GM12878 (cell line): ENCODE measurements around the gene MMP20. TPM values are rescaled to one million over a fixed set of nuclear protein-coding genes. Genes with fewer than 3 reads are reported as not detected.

Experiments
- ATAC-seq: fragments of 200-7000 bp; cut with Tn5 transposase; 3 replicates; pipeline ENCODE4 v1.9.1; 2020; ENCODE audit warnings: mild to moderate bottlenecking, moderate library complexity
- BruUV-seq: library from RNA; stranded (reverse); fragments of 400-500 nt; replicated peaks from 2 replicates; lab custom pipeline; 2021; lab: Mats Ljungman, UMichigan
- CTCF ChIA-PET: fragments of 300-600 bp; sonication (Branson Sonifier 250); formaldehyde crosslinking; extraction: SDS; loops from one replicate; lab custom pipeline; 2021; ENCODE audit warnings: inconsistent platforms; lab: Yijun Ruan, JAX
- POLR2A ChIA-PET: fragments of 350-600 bp; formaldehyde crosslinking; extraction: SDS; loops from one replicate; lab custom pipeline; 2021; ENCODE audit warnings: inconsistent platforms; lab: Charles Lee
- RAD21 ChIA-PET: fragments of 300-600 bp; sonication (Branson Sonifier 250); formaldehyde crosslinking; loops from one replicate; lab custom pipeline; 2023; ENCODE audit warnings: antibody characterized with exemption; ENCODE audit not compliant: unreplicated experiment; lab: Charles Lee
- SMC1A ChIA-PET: fragments of 300-600 bp; sonication (Branson Sonifier 250); formaldehyde crosslinking; loops from one replicate; lab custom pipeline; 2023; ENCODE audit not compliant: unreplicated experiment, uncharacterized antibody; lab: Charles Lee
- DNase-seq: peaks from one replicate; pipeline ENCODE4 v3.0.0-alpha.2; 2011; ENCODE audit warnings: low read depth, low spot score
- FAIRE-seq: peaks from 3 replicates; lab custom pipeline; 2011; peaks lifted over from hg19 to GRCh38; lab: Jason Lieb, UNC
- H2AFZ ChIP-seq: 2 replicates; pipeline ENCODE4 v1.6.0; 2011; ENCODE audit warnings: low read depth, low read length, control low read depth; ENCODE audit not compliant: control insufficient read depth
- H3K27ac ChIP-seq: 2 replicates; pipeline ENCODE4 v1.5.1; 2011; ENCODE audit warnings: control low read depth; ENCODE audit not compliant: control insufficient read depth, insufficient read depth
- H3K27me3 ChIP-seq, 2 experiments: replicated peaks in 1 of 2; 2 replicates each; pipeline versions ENCODE4 v1.6.0 to v1.6.1; 2011; ENCODE audit warnings: low read length in 1 of 2; ENCODE audit not compliant: control insufficient read depth in 2 of 2, insufficient read depth in 2 of 2
- H3K36me3 ChIP-seq, 2 experiments: 2 replicates each; pipeline ENCODE4 v1.5.1; 2011; ENCODE audit warnings: low read length in 1 of 2; ENCODE audit not compliant: control insufficient read depth in 2 of 2, insufficient read depth in 2 of 2
- H3K4me1 ChIP-seq: 2 replicates; pipeline ENCODE4 v1.6.1; 2011; ENCODE audit warnings: mild to moderate bottlenecking, low read length, moderate library complexity, mixed read lengths; ENCODE audit not compliant: control insufficient read depth, insufficient read depth
- H3K4me2 ChIP-seq: 2 replicates; pipeline ENCODE4 v1.6.0; 2011; ENCODE audit warnings: control low read depth; ENCODE audit not compliant: control insufficient read depth, insufficient read depth
- H3K4me3 ChIP-seq: fragments of 200-600 bp; sonication (generic); 2 replicates; pipeline ENCODE4 v1.5.1; 2016
- H3K79me2 ChIP-seq: 2 replicates; pipeline ENCODE4 v1.6.0; 2011; ENCODE audit warnings: low read length; ENCODE audit not compliant: control insufficient read depth, insufficient read depth
- H3K9ac ChIP-seq: 2 replicates; pipeline ENCODE4 v1.8.0; 2011; ENCODE audit warnings: low read length, control low read depth, mixed read lengths; ENCODE audit not compliant: control insufficient read depth, insufficient read depth
- H3K9me3 ChIP-seq: replicated peaks from 3 replicates; pipeline ENCODE4 v1.5.1; 2011; ENCODE audit warnings: mild to moderate bottlenecking, low read length; ENCODE audit not compliant: control insufficient read depth, insufficient read depth
- H4K20me1 ChIP-seq: 2 replicates; pipeline ENCODE4 v1.6.0; 2011; ENCODE audit not compliant: control insufficient read depth, insufficient read depth
- CREM ChIP-seq: IDR thresholded peaks from 2 replicates; pipeline ENCODE4 v1.6.1; 2014; ENCODE audit warnings: antibody characterized with exemption, low read depth
- DPF2 ChIP-seq: fragments of 450-650 bp; IDR thresholded peaks from 2 replicates; pipeline ENCODE4 v1.6.1; 2017; ENCODE audit warnings: mild to moderate bottlenecking
- EP300 ChIP-seq, 2 experiments: fragments of 150-350 bp in 1 of 2; IDR thresholded peaks; 2 replicates each; pipeline ENCODE4 v1.6.1; 2011 to 2012; ENCODE audit warnings: low read depth in 2 of 2, low read length in 2 of 2, borderline replicate concordance in 1 of 2, improper control_type of control experiment in 1 of 2, inconsistent platforms in 1 of 2; ENCODE audit not compliant: control insufficient read depth in 1 of 2
- HDGF ChIP-seq: fragments of 450-650 bp; IDR thresholded peaks from 2 replicates; pipeline ENCODE4 v1.6.1; 2016; ENCODE audit warnings: antibody characterized with exemption
- IKZF1 ChIP-seq: fragments of 450-650 bp; conservative IDR thresholded peaks from 2 replicates; pipeline ENCODE4 v1.6.1; 2017; ENCODE audit warnings: antibody characterized with exemption, mild to moderate bottlenecking
- JUND ChIP-seq: IDR thresholded peaks from 2 replicates; pipeline ENCODE4 v1.6.1; 2012; ENCODE audit warnings: low read depth, mild to moderate bottlenecking, low read length, improper control_type of control experiment, moderate library complexity
- MEF2B ChIP-seq: fragments of 450-650 bp; IDR thresholded peaks from 2 replicates; pipeline ENCODE4 v1.6.1; 2018; ENCODE audit warnings: mild to moderate bottlenecking, moderate library complexity; ENCODE audit not compliant: partially characterized antibody, poor library complexity, severe bottlenecking
- MTA2 ChIP-seq: fragments of 450-650 bp; IDR thresholded peaks from 2 replicates; pipeline ENCODE4 v1.6.1; 2016; ENCODE audit warnings: low read depth, mild to moderate bottlenecking, moderate library complexity
- MTA3 ChIP-seq: IDR thresholded peaks from 2 replicates; pipeline ENCODE4 v1.6.1; 2012; ENCODE audit warnings: low read length, inconsistent platforms, borderline replicate concordance
- NFIC ChIP-seq: IDR thresholded peaks from 2 replicates; pipeline ENCODE4 v1.6.1; 2012; ENCODE audit warnings: low read depth, mild to moderate bottlenecking, inconsistent platforms, low read length, moderate library complexity
- SKIL ChIP-seq: fragments of 450-650 bp; IDR thresholded peaks from 2 replicates; pipeline ENCODE4 v1.6.1; 2017; ENCODE audit warnings: mild to moderate bottlenecking, low read depth, inconsistent platforms; ENCODE audit not compliant: poor library complexity, severe bottlenecking
- SPI1 ChIP-seq: IDR thresholded peaks from 2 replicates; pipeline ENCODE4 v1.6.1; 2011; ENCODE audit warnings: low read depth, mild to moderate bottlenecking, low read length, moderate library complexity, borderline replicate concordance; ENCODE audit not compliant: insufficient read depth
- USF2 ChIP-seq: IDR thresholded peaks from 2 replicates; pipeline ENCODE4 v1.6.1; 2011; ENCODE audit warnings: low read depth, low read length, improper control_type of control experiment, borderline replicate concordance
- ZBTB4 ChIP-seq: fragments of 450-650 bp; formaldehyde crosslinking; IDR thresholded peaks from 2 replicates; pipeline ENCODE4 v1.4.0; 2022; ENCODE audit warnings: mild to moderate bottlenecking, moderate library complexity
- WGBS: methylation state at CpG from one replicate; pipeline ENCODE4 v1.1.6; 2016; ENCODE audit warnings: low lambda C conversion rate; ENCODE audit not compliant: insufficient replicate concordance, insufficient coverage; ENCODE audit errors: missing lambda C conversion rate; 5-methylcytosine and 5-hydroxymethylcytosine counted together
- in situ Hi-C: fragments of 300-500 bp; cut with MboI; formaldehyde crosslinking; loops from 9 replicates; pipeline ENCODE4 v1.14.3; 2018; ENCODE audit warnings: mixed read lengths
- intact Hi-C: fragments of 100-400 bp; cut with micrococcal nuclease; formaldehyde crosslinking; loops from one replicate; pipeline ENCODE4 v1.14.2; 2022; ENCODE audit not compliant: unreplicated experiment
- polyA plus RNA-seq, 11 experiments: library from polyadenylated mRNA; depleted of rRNA in 4 of 11; unstranded in 6 of 11; stranded (reverse) in 5 of 11; fragments of >200 nt; fragmentation: Nextera tagmentation in 4 of 11; fragmentation: Illumina TruSeq in 1 of 11; extraction: Ambion mirVana in 4 of 11; extraction: Trizol in 1 of 11; gene quantifications; 1 replicate in 1 of 11; 2 replicates in 10 of 11; pipeline versions ENCODE4 v1.2.1 to v1.2.3, GENCODE V29; 2011 to 2016; ENCODE audit warnings: inconsistent platforms in 2 of 11, missing spikeins in 2 of 11, low read depth in 1 of 11
- total RNA-seq, 4 experiments: library from RNA; depleted of rRNA in 3 of 4; stranded (reverse); fragments of >200 nt in 3 of 4; fragmentation: Illumina TruSeq in 1 of 4; extraction: Trizol in 1 of 4; gene quantifications; 2 replicates each; pipeline versions ENCODE4 v1.2.1 to v1.2.3, GENCODE V29; 2013 to 2021

The MMP20 gene
- total and polyA plus RNA-seq, 10 of the 15 experiments (the other 5 are each of a cell fraction or from before 2014, with no cell fraction given): 0.10 to 0.57 (median 0.19) TPM; not detected in 2

DNA sequence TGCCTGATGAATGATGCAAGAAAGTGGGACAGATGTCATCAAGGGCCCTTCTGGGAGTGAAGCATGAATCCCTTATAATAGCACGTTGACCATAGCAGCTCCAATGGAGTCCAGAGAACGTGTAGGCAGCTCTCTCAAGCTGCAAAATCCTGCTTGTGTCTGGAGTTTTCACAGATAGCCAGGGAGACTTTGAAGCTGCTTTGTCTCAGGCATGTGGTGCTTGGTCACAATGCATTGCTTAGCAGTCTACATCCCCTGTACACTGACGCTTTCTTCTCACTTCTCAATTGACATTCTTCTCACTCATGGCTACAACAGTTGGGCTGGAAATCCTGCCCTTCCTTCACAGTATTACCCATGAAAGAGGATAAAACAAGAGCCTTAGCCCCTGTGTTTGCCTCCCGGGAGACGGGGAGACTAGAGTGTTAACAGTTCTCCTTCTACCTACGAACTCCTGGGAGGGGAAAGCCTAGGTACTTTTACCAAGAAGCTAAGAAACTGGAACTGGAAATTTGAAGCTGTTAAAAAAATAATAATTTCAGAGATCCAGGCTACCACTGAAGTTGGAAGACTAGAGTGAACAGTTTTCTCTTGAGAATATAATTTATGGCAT lies 73.9 kb downstream of the MMP20 start:
- ChIA-PET SMC1A (interaction anchor here (0.7 to 18.2 kb wide), 16 partner anchors 8 to 121 kb away, joined by 3 to 399 read pairs (median 6); partner anchors contain the start of gene MMP7), POLR2A (interaction anchor here (0.7 to 7.8 kb wide), 13 partner anchors 8 to 61 kb away, joined by 3 to 67 read pairs (median 4); partner anchors contain the start of gene MMP7), RAD21 (interaction anchor here (0.9 to 8.4 kb wide), 18 partner anchors 8 to 207 kb away, joined by 3 to 143 read pairs (median 10); partner anchors contain the start of gene MMP7), CTCF (interaction anchor here (0.7 to 9.1 kb wide), 14 partner anchors 9 to 257 kb away, joined by 3 to 110 read pairs (median 6); no protein-coding TSS in a partner anchor)
- FAIRE-seq (no peak), ATAC-seq (peak; percentile 4; the same call in 1 of the 3 replicates), DNase-seq (no peak)
- intact Hi-C loops (no loop called here), in situ Hi-C loops (no loop called here)
- H3K9me3 ChIP-seq: no peaks in the 10 kb centered on the region; the same call in 2 of the 3 replicates
- H3K36me3 ChIP-seq: no peaks in the 10 kb centered on the region
- no peaks in the 10 kb centered on the region for H4K20me1 ChIP-seq
- H2AFZ ChIP-seq: peak overlapping the region; percentile 71
- H3K79me2 ChIP-seq: no peaks in the 10 kb centered on the region
- 78% methylated on average over 6 of the region's 6 CpGs for WGBS
- no peaks in the 10 kb centered on the region for H3K27me3 ChIP-seq
- H3K9ac ChIP-seq: no peak overlapping the region
- peak overlapping the region; percentile 46 for H3K4me2 ChIP-seq
- peak overlapping the region; percentile 20; the same call in 1 of the 2 replicates for H3K27ac ChIP-seq
- H3K4me1 ChIP-seq: peaks cover 49% of the 10 kb centered on the region
- peak overlapping the region; percentile 2; the same call in 1 of the 2 replicates for H3K4me3 ChIP-seq
- no TSS peak for BruUV-seq
- TF ChIP-seq MTA3 (0 out of 2 replicates have a peak, but pooled peaks have one; percentile 27), MEF2B (peak; percentile 16), JUND (no peak), NFIC (peak; percentile 60; the same call in 1 of the 2 replicates), SKIL (peak; percentile 16), IKZF1 (peak; percentile 22; the same call in 1 of the 2 replicates), ZBTB4 (CRISPR knock-in tag) (no peak), EP300 (IDR thresholded peaks at IDR 0.05; ENCODE audit: borderline replicate concordance in 1 of 2, control insufficient read depth in 1 of 2, low read depth in 2 of 2, low read length in 2 of 2) (0 out of 4 replicates have a peak, but pooled peaks of 1 of the 2 experiments have one; percentile 17), SPI1 (0 out of 2 replicates have a peak, but pooled peaks have one; percentile 9), HDGF (peak; percentile 72; the same call in 1 of the 2 replicates), CREM (peak; percentile 41; the same call in 1 of the 2 replicates), MTA2 (0 out of 2 replicates have a peak, but pooled peaks have one; percentile 16), USF2 (no peak), DPF2 (0 out of 2 replicates have a peak, but pooled peaks have one; percentile 11)
